Measurements from ENCODE around the gene PRG3.

The PRG3 gene

GRCh38 chr11:57402188-57403002 lies 21.4 kb upstream of the PRG3 start:
- ATAC-seq = no peak
- Mint-ChIP-seq H3K36me3 (peaks cover 36% of the 10 kb centered on the region), H3K27ac (no peak overlapping the region), H3K27me3 (no peaks in the 10 kb centered on the region), H3K4me3 (no peak overlapping the region), H3K4me1 (peaks cover 35% of the 10 kb centered on the region), H3K9me3 (no peaks in the 10 kb centered on the region)

DNA sequence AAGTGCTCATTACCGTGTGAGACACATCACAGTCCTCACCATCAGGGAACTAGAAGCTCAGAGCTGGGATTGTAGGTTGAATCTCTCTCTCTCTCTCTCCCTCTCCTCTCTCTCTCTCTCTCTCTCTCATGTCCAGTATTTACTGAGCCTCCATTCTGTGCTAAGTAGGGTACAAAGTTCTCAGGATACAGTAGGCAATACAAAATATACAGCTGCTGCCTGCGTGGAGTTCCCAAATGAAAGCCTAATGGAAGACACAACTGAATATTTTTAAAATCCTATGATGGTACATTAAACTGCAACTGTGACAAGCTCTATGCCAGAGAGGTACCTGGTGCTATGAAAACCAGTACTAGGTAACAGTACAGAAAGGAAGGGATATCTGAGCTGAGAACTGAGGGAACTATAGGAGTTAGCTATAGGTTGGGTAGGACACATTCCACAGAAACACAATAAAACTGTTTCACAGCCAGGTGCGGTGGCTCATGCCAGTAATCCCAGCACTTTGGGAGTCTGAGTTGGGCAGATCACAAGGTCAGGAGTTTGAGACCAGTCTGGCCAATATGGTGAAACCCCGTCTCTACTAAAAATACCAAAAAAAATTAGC lies 19.1 kb upstream of the PRG3 start:
- ATAC-seq = no peak
- no peaks in the 10 kb centered on the region for H3K9me3 Mint-ChIP-seq
- peaks cover 15% of the 10 kb centered on the region for H3K36me3 Mint-ChIP-seq
- no peak overlapping the region for H3K4me3 Mint-ChIP-seq
- peaks cover 12% of the 10 kb centered on the region for H3K4me1 Mint-ChIP-seq
- no peak overlapping the region for H3K27ac Mint-ChIP-seq
- H3K27me3 Mint-ChIP-seq = no peaks in the 10 kb centered on the region

GRCh38 chr11:57399221-57399620 lies 18.3 kb upstream of the PRG3 start:
- no peak for ATAC-seq
- Mint-ChIP-seq H3K36me3 (peaks cover 13% of the 10 kb centered on the region), H3K4me1 (peaks cover 12% of the 10 kb centered on the region), H3K27me3 (no peaks in the 10 kb centered on the region), H3K4me3 (no peak overlapping the region), H3K27ac (no peak overlapping the region), H3K9me3 (no peaks in the 10 kb centered on the region)

DNA sequence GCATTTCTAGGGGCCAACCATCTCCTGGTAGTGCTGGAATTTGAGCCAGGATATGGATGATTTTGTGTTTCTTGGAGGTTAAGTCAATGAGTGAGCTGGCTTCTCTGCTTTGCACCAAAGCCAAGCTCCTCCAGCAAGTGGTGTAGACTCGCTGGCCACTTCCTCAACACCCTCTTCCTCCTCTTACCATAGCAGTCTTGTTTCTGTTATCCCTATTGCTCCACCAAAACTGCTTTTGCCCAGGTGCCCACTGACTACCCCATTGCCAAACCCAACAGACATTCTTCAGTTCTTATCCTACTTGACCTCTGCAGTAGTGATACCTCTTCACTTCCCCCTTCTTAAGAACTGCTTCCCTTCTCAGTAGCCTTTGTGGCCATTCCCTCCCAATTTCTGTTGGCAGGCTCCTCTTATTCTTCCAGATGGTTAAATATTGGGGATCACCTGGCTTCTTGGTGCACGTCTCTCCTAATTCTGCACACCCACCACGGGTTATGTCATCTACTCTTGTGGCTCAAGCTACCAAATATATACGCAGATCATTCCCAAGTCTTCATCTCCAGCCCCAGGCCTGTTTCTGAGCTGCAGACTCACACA lies 16.5 kb upstream of the PRG3 start:
- no peaks in the 10 kb centered on the region for H3K36me3 Mint-ChIP-seq

GRCh38 chr11:57396744-57397143 lies 15.8 kb upstream of the PRG3 start:
- H3K36me3 Mint-ChIP-seq = no peaks in the 10 kb centered on the region
- no peaks in the 10 kb centered on the region for H3K27me3 Mint-ChIP-seq
- no peaks in the 10 kb centered on the region for H3K9me3 Mint-ChIP-seq
- H3K4me3 Mint-ChIP-seq = no peak overlapping the region
- no peaks in the 10 kb centered on the region for H3K4me1 Mint-ChIP-seq
- H3K27ac Mint-ChIP-seq = no peak overlapping the region
- no peak for ATAC-seq

More for the DNA sequence above, 16.5 kb upstream of the PRG3 start:
- ATAC-seq = no peak
- Mint-ChIP-seq H3K27ac (no peak overlapping the region), H3K4me1 (no peaks in the 10 kb centered on the region), H3K27me3 (no peaks in the 10 kb centered on the region), H3K4me3 (no peak overlapping the region), H3K9me3 (no peaks in the 10 kb centered on the region)

DNA sequence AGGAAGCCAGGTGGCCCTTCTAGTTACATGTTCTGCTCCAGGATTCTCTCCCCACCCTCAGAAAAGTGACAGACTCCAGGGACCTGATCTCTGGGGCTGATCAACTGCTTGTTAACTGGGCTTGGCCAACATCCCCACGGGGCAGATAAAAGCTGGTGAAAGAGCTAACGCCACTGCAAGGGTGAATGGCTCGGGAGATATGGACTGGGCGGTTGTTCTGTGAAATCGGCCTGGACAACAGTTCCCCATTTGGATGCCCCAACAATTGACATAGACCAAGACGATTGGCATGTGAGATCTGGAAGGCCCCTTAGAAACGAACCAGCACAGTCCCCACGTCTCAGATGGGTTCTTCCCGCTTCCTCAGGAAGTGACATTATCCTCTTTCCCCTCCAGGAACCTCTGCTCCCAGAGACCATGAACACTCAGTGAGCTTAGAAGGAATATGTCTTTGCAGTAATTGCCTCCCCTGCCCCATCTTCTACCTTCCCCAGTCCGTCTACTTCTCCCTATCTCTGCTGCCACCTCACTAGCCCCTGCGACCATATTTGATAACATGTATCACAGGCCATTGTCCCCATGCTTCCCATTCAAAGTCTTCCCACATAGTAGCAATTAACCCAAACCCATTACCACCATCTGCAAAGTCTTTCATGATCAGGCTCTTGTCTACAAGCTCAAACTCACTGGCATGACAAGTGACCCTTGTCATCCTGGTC lies 15.1 kb upstream of the PRG3 start:
- no peaks in the 10 kb centered on the region for H3K9me3 Mint-ChIP-seq
- H3K27ac Mint-ChIP-seq = no peak overlapping the region
- H3K4me1 Mint-ChIP-seq = no peaks in the 10 kb centered on the region
- H3K36me3 Mint-ChIP-seq = no peaks in the 10 kb centered on the region
- no peak overlapping the region for H3K4me3 Mint-ChIP-seq
- ATAC-seq = no peak
- no peaks in the 10 kb centered on the region for H3K27me3 Mint-ChIP-seq

DNA sequence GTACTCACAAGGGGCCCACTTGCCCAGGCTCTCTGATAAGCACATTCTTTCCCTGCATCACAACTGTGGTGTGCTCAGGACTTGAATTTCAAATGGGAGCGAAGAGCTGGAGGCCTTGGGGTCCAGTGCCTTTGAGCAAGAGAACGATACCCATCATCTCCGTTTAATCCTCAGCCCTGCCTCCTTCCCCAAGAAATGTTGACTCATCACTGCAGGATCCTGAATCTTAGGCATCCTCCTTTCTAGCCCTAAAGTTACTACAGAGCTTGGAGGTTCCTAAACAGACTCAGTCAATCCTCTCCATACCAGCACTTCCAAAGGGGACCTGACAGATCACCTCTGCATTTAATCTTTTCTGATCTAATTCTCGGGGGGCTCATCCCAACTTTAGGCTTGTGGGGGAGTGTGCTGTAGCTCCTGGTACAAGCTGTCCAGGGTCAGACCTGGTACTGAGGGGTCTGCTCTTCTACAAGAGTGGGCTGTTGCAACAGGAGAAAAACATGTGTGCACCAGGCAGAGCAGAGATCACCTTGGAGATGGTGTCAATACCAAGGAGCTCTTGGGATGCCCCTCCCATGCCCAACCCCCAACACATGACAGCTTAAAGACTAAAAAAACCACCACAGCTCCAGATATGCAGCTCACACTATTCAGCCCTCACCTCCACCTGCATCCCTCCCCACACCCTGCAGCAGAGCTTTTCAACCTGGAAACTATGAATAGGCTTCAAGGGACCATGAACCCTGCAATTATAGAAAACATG lies 13.4 kb upstream of the PRG3 start:
- no peak for ATAC-seq

DNA sequence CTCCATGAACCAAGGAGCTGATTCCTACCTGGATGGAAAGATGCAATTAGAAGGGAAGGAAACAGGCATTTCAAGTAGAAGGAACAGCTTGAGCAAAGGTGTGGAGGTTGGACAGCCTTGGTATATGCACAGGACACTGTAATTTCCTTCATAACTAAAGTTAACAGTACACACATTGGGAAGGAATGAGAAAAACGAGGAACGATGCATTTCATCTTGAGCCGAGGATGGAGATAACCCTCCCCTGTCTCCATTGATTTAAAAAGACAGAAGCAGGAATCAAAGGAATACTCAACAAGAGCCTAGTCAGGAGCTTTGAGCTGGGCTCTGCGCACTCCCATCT lies 11.8 kb upstream of the PRG3 start:
- H3K36me3 Mint-ChIP-seq = no peaks in the 10 kb centered on the region
- no peaks in the 10 kb centered on the region for H3K4me1 Mint-ChIP-seq
- H3K27ac Mint-ChIP-seq = no peak overlapping the region
- ATAC-seq = no peak
- H3K9me3 Mint-ChIP-seq = no peaks in the 10 kb centered on the region
- no peak overlapping the region for H3K4me3 Mint-ChIP-seq
- H3K27me3 Mint-ChIP-seq = peaks cover 10% of the 10 kb centered on the region

More for the DNA sequence above, 13.4 kb upstream of the PRG3 start:
- H3K27me3 Mint-ChIP-seq = peaks cover 6% of the 10 kb centered on the region
- H3K4me1 Mint-ChIP-seq = no peaks in the 10 kb centered on the region
- no peak overlapping the region for H3K4me3 Mint-ChIP-seq
- H3K27ac Mint-ChIP-seq = no peak overlapping the region
- no peaks in the 10 kb centered on the region for H3K9me3 Mint-ChIP-seq
- H3K36me3 Mint-ChIP-seq = no peaks in the 10 kb centered on the region

DNA sequence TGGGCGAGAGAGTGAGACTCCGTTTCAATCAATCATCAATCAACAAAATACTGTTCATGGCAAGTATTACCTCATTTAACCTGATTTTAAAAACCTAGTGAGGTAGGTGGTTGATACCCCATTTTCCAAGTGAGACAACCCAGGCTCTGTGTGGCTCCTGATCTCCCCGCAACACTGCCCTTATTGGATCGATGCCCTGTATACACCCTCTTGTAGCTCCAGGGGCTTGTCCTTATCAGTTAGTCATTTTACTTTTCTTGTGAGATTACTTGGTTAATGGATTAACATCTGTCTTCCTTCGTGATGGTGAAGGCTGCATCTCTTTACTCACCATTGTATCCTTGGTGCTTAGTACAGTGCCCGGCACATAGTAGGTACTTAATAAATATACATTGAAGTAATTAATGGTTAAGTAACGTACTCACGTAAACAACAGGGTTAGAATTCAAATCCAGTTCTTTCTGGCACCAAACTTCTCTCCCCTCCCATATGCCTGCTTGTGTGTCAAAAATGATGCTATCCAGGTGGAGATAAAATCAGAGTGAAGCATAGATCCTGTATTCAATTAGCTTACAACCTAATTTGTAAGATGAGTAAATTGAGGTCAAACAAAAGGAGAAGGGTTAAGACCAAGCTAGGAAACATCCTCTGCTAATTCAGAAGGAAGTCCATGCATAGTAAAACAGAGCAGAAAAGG lies 11.3 kb upstream of the PRG3 start:
- Mint-ChIP-seq H3K4me3 (no peak overlapping the region), H3K27ac (no peak overlapping the region), H3K36me3 (no peaks in the 10 kb centered on the region), H3K9me3 (no peaks in the 10 kb centered on the region), H3K27me3 (peaks cover 10% of the 10 kb centered on the region), H3K4me1 (no peaks in the 10 kb centered on the region)
- no peak for ATAC-seq

- Mint-ChIP-seq H3K27me3 (peaks cover 10% of the 10 kb centered on the region), H3K27ac (no peak overlapping the region), H3K4me1 (no peaks in the 10 kb centered on the region), H3K4me3 (no peak overlapping the region), H3K9me3 (no peaks in the 10 kb centered on the region), H3K36me3 (no peaks in the 10 kb centered on the region)
- ATAC-seq = no peak
Observed at GRCh38 chr11:57391539-57391938, 10.6 kb upstream of the PRG3 start.

GRCh38 chr11:57391111-57391510 lies 10.2 kb upstream of the PRG3 start:
- no peaks in the 10 kb centered on the region for H3K9me3 Mint-ChIP-seq
- H3K27me3 Mint-ChIP-seq = peaks cover 10% of the 10 kb centered on the region
- H3K4me3 Mint-ChIP-seq = no peak overlapping the region
- H3K4me1 Mint-ChIP-seq = no peaks in the 10 kb centered on the region
- no peak overlapping the region for H3K27ac Mint-ChIP-seq
- ATAC-seq = no peak
- no peaks in the 10 kb centered on the region for H3K36me3 Mint-ChIP-seq

GRCh38 chr11:57390535-57390934 lies 9.6 kb upstream of the PRG3 start, which contains the start of gene PRG2:
Gene PRG2, minus strand, starts transcription at chr11:57390650. Its CDS starts 706 bp downstream, at chr11:57389944.
- no peak within 1 kb of the TSS for H3K27ac Mint-ChIP-seq
- H3K27me3 Mint-ChIP-seq = peaks cover 10% of the 10 kb centered on the region
- ATAC-seq = no peak
- H3K4me3 Mint-ChIP-seq = no peak within 1 kb of the TSS
- no peaks in the 10 kb centered on the region for H3K4me1 Mint-ChIP-seq
- no peaks in the 10 kb centered on the region for H3K9me3 Mint-ChIP-seq
- no peaks in the 10 kb centered on the region for H3K36me3 Mint-ChIP-seq

DNA sequence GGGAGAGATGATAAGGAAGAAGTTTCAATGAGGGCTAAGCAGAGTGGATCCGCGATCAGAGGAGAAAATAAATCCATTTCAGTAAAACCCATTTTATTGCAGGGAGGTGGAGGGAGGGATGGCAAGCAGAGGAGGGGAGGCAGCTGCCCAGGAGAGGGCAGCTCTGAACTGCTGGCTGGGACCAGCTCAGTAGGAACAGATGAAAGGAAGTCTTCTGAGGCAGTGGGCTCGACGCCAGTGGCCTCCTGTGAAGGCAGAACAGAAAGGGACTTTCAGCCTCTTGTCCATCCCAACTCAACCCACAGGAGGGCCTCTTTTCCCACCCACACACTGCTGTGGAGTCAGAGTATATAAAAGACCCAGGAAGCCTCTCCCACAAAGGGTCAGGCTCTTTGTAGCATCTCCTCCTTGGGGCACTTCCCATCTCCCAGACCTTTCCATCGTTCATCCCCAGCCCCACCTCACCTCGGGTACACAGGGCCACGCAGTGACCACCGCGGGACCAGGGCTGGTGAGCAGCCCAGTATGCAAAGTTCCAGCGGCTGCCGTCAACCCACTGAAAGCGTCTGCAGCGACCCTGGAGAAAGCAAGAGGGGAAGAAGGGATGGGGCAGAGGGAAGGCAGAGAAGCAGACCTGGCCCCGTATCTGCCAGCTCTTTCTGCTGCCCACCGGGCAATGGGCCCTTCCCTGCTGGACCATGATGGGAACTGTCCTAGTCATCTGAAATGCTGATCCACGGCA lies 6.5 kb upstream of the PRG3 start:
- H3K4me1 Mint-ChIP-seq = no peaks in the 10 kb centered on the region
- no peaks in the 10 kb centered on the region for H3K9me3 Mint-ChIP-seq

More for the DNA sequence above, 6.5 kb upstream of the PRG3 start:
- no peaks in the 10 kb centered on the region for H3K36me3 Mint-ChIP-seq
- peaks cover 14% of the 10 kb centered on the region for H3K27me3 Mint-ChIP-seq
- no peak for ATAC-seq
- H3K4me3 Mint-ChIP-seq = no peak overlapping the region
- no peak overlapping the region for H3K27ac Mint-ChIP-seq
